Mammary epithelial cell (primary cell): ENCODE measurements around the gene TMEM187.

ENCODE experiments used
- EZH2 ChIP-seq: IDR thresholded peaks from 2 replicates; pipeline ENCODE4 v1.6.1; 2012; ENCODE audit warnings: low read length, inconsistent platforms, borderline replicate concordance
- TF ChIP-seq, protein P1 (sequence below), 2 donors: IDR thresholded peaks in 1 of 2; conservative IDR thresholded peaks in 1 of 2; 2 replicates each; pipeline ENCODE4 v1.5.1; 2011 to 2012; ENCODE audit warnings: inconsistent platforms in 2 of 2, low read length in 2 of 2, mild to moderate bottlenecking in 2 of 2, control low read depth in 1 of 2, low read depth in 1 of 2; ENCODE audit not compliant: insufficient read depth in 1 of 2; ENCODE audit errors: extremely low read depth in 1 of 2

- TF ChIP-seq, protein P1, sequence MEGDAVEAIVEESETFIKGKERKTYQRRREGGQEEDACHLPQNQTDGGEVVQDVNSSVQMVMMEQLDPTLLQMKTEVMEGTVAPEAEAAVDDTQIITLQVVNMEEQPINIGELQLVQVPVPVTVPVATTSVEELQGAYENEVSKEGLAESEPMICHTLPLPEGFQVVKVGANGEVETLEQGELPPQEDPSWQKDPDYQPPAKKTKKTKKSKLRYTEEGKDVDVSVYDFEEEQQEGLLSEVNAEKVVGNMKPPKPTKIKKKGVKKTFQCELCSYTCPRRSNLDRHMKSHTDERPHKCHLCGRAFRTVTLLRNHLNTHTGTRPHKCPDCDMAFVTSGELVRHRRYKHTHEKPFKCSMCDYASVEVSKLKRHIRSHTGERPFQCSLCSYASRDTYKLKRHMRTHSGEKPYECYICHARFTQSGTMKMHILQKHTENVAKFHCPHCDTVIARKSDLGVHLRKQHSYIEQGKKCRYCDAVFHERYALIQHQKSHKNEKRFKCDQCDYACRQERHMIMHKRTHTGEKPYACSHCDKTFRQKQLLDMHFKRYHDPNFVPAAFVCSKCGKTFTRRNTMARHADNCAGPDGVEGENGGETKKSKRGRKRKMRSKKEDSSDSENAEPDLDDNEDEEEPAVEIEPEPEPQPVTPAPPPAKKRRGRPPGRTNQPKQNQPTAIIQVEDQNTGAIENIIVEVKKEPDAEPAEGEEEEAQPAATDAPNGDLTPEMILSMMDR (conservative IDR thresholded peaks at IDR 0.05 in 1 of 2, IDR thresholded peaks at IDR 0.05 in 1 of 2; ENCODE audit: extremely low read depth in 1 of 2, insufficient read depth in 1 of 2, low read depth in 1 of 2, low read length in 2 of 2): no peak
- TF ChIP-seq EZH2: no peak
Observed at GRCh38 chrX:153930011-153930910, 42.3 kb upstream of the TMEM187 start.
